Measurements from ENCODE around the gene DSG3.

DNA sequence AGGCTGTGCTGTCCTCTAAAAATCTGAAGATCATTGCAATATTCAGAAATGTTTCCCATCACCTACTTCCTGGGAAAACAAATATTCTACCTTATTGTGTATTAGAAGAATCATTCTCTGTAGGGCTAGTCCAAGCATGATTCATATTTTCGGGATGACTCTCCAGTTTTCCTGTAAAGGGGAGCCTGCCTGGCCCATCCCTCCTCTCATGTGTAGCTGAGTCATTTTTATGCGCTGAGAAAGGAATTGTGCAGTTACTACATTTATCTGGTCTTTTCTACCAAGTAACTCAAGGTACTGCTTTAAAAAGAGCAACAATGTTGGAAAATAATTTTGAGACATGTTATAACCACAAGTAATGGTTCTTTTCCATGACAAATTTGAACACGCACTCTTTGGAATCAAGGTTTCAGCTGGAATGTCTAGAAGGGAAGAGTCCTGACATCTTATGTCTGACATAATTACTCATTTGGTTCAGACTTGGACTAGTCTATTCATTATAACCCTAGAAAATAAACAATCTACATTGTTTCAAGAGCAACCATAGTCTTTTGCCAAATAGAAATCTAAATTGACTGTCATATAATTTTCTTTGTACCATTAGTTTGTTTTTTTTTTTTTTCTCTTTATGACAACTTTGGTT lies 6.6 kb downstream of the DSG3 start:
- TF ChIP-seq FOXA1 (IDR thresholded peaks at IDR 0.05) = no peak
- no peak for TF ChIP-seq NFRKB (IDR thresholded peaks at IDR 0.05)
- TF ChIP-seq SP1 (IDR thresholded peaks at IDR 0.05) = no peak
- TF ChIP-seq TARDBP (IDR thresholded peaks at IDR 0.05) = no peak
- no peak for TF ChIP-seq FOXK2 (IDR thresholded peaks at IDR 0.05)
- TF ChIP-seq CTBP1 (IDR thresholded peaks at IDR 0.05; ENCODE audit: borderline replicate concordance) = no peak
- no peak for TF ChIP-seq HDGF (IDR thresholded peaks at IDR 0.05; ENCODE audit: borderline replicate concordance)
- TF ChIP-seq ELF4 (IDR thresholded peaks at IDR 0.05) = no peak
- TF ChIP-seq PKNOX1 (IDR thresholded peaks at IDR 0.05) = no peak
- TF ChIP-seq SUZ12 (IDR thresholded peaks at IDR 0.05) = no peak
- TF ChIP-seq ZNF384 (IDR thresholded peaks at IDR 0.05) = no peak
